Measurements from ENCODE around the gene ARID1B.

Gene ARID1B

DNA sequence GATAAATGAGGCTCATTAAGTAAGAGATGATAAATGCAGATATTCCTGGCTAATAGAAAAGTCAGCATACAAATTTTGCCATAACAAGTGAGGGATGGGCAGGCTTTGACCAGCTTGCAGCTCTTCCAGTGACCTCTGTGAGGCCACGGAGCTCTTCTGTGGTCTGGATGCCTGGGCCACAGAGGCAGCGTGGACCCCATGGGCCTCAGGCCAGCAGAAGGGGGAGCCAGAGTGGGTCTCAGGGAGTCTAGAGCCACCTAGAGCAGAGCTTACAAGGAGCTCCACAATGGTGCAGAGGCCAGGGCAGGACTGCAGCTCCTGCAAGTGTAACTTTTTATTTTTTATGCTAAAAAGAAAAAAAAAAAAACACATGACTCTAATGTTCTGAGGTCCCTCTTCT lies 165.1 kb downstream of the ARID1B start:
- Histone ChIP-seq H3K36me3 (ENCODE audit: control insufficient read depth in 2 of 2, insufficient read depth in 1 of 2, low read length in 2 of 2) (no peaks in the 10 kb centered on the region), H3K4me3 (ENCODE audit: low read depth, low read length) (no peak overlapping the region), H3K4me1 (ENCODE audit: control insufficient read depth, insufficient read depth, low read length) (peaks cover 22% of the 10 kb centered on the region), H3K9me3 (ENCODE audit: control insufficient read depth, insufficient read depth, low read depth, low read length) (no peaks in the 10 kb centered on the region), H3K27ac (ENCODE audit: extremely low read depth, low read depth, low read length) (no peak overlapping the region)
- CTCF ChIA-PET, result interaction anchor here (0.6 to 4.0 kb wide), 17 partner anchors 8 to 330 kb away, joined by 3 to 21 read pairs (median 4); no protein-coding TSS in a partner anchor
- no peak for TF ChIP-seq ZNF548 (tag by site-specific recombination; IDR thresholded peaks at IDR 0.05)
- TF ChIP-seq, protein P1, sequence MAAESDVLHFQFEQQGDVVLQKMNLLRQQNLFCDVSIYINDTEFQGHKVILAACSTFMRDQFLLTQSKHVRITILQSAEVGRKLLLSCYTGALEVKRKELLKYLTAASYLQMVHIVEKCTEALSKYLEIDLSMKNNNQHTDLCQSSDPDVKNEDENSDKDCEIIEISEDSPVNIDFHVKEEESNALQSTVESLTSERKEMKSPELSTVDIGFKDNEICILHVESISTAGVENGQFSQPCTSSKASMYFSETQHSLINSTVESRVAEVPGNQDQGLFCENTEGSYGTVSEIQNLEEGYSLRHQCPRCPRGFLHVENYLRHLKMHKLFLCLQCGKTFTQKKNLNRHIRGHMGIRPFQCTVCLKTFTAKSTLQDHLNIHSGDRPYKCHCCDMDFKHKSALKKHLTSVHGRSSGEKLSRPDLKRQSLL (tag by site-specific recombination; IDR thresholded peaks at IDR 0.05), result peak; percentile 88
- TF ChIP-seq, protein P2, sequence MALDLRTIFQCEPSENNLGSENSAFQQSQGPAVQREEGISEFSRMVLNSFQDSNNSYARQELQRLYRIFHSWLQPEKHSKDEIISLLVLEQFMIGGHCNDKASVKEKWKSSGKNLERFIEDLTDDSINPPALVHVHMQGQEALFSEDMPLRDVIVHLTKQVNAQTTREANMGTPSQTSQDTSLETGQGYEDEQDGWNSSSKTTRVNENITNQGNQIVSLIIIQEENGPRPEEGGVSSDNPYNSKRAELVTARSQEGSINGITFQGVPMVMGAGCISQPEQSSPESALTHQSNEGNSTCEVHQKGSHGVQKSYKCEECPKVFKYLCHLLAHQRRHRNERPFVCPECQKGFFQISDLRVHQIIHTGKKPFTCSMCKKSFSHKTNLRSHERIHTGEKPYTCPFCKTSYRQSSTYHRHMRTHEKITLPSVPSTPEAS (tag by site-specific recombination; IDR thresholded peaks at IDR 0.05), result no peak
- no peak for TF ChIP-seq ZNF221 (tag by site-specific recombination; IDR thresholded peaks at IDR 0.05; ENCODE audit: borderline replicate concordance)
- TF ChIP-seq, protein P3, sequence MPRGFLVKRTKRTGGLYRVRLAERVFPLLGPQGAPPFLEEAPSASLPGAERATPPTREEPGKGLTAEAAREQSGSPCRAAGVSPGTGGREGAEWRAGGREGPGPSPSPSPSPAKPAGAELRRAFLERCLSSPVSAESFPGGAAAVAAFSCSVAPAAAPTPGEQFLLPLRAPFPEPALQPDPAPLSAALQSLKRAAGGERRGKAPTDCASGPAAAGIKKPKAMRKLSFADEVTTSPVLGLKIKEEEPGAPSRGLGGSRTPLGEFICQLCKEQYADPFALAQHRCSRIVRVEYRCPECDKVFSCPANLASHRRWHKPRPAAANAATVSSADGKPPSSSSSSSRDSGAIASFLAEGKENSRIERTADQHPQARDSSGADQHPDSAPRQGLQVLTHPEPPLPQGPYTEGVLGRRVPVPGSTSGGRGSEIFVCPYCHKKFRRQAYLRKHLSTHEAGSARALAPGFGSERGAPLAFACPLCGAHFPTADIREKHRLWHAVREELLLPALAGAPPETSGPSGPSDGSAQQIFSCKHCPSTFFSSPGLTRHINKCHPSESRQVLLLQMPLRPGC (tag by site-specific recombination; IDR thresholded peaks at IDR 0.05), result no peak
- no peak for TF ChIP-seq PRDM1 (tag by site-specific recombination; IDR thresholded peaks at IDR 0.05)
- POLR2A ChIA-PET, result interaction anchor here (0.9 kb wide), 1 partner anchor 80 kb away, joined by 3 read pairs; no protein-coding TSS in a partner anchor

DNA sequence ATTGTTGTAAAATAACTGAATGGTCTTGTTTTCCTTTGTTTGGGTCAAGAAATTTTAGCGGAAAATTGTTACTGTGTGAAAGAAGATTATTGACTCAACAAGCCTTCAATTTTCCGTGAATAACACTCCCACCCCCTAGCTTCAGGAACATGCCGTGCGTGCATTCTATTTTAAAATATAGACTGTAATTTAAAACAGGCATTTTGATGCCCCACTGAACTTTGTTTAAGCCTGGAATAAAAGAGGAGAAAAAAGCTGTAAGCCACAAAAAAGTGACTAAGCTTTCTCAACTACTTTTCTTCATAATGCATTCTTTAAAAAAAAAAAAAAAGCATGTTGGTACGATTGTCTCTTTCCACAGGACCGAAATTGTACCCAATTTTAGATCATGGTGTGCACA lies 166.0 kb downstream of the ARID1B start:
- Histone ChIP-seq H3K27ac (ENCODE audit: extremely low read depth, low read depth, low read length) (no peak overlapping the region), H3K36me3 (ENCODE audit: control insufficient read depth in 2 of 2, insufficient read depth in 1 of 2, low read length in 2 of 2) (no peaks in the 10 kb centered on the region), H3K9me3 (ENCODE audit: control insufficient read depth, insufficient read depth, low read depth, low read length) (no peaks in the 10 kb centered on the region), H3K4me1 (ENCODE audit: control insufficient read depth, insufficient read depth, low read length) (peaks cover 13% of the 10 kb centered on the region), H3K4me3 (ENCODE audit: low read depth, low read length) (no peak overlapping the region)
- TF ChIP-seq GLIS2 (tag by site-specific recombination; IDR thresholded peaks at IDR 0.05), result no peak
- TF ChIP-seq, protein P4, sequence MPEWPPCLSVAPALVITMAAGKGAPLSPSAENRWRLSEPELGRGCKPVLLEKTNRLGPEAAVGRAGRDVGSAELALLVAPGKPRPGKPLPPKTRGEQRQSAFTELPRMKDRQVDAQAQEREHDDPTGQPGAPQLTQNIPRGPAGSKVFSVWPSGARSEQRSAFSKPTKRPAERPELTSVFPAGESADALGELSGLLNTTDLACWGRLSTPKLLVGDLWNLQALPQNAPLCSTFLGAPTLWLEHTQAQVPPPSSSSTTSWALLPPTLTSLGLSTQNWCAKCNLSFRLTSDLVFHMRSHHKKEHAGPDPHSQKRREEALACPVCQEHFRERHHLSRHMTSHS (tag by site-specific recombination; IDR thresholded peaks at IDR 0.05), result no peak
- TF ChIP-seq, protein P5, sequence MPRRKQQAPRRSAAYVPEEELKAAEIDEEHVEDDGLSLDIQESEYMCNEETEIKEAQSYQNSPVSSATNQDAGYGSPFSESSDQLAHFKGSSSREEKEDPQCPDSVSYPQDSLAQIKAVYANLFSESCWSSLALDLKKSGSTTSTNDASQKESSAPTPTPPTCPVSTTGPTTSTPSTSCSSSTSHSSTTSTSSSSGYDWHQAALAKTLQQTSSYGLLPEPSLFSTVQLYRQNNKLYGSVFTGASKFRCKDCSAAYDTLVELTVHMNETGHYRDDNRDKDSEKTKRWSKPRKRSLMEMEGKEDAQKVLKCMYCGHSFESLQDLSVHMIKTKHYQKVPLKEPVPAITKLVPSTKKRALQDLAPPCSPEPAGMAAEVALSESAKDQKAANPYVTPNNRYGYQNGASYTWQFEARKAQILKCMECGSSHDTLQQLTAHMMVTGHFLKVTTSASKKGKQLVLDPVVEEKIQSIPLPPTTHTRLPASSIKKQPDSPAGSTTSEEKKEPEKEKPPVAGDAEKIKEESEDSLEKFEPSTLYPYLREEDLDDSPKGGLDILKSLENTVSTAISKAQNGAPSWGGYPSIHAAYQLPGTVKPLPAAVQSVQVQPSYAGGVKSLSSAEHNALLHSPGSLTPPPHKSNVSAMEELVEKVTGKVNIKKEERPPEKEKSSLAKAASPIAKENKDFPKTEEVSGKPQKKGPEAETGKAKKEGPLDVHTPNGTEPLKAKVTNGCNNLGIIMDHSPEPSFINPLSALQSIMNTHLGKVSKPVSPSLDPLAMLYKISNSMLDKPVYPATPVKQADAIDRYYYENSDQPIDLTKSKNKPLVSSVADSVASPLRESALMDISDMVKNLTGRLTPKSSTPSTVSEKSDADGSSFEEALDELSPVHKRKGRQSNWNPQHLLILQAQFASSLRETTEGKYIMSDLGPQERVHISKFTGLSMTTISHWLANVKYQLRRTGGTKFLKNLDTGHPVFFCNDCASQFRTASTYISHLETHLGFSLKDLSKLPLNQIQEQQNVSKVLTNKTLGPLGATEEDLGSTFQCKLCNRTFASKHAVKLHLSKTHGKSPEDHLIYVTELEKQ (tag by site-specific recombination; IDR thresholded peaks at IDR 0.05; ENCODE audit: borderline replicate concordance), result no peak
- TF ChIP-seq ZNF114 (tag by site-specific recombination; IDR thresholded peaks at IDR 0.05), result no peak
- no peak for TF ChIP-seq ZNF266 (tag by site-specific recombination; IDR thresholded peaks at IDR 0.05; ENCODE audit: low read depth)
- no peak for TF ChIP-seq RBAK (tag by site-specific recombination; IDR thresholded peaks at IDR 0.05)
- TF ChIP-seq ZFHX2 (tag by site-specific recombination; conservative IDR thresholded peaks at IDR 0.05), result no peak
- ChIA-PET POLR2A (no interaction called here), CTCF (interaction anchor here (0.6 to 4.0 kb wide), 18 partner anchors 10 to 520 kb away, joined by 3 to 21 read pairs (median 3); no protein-coding TSS in a partner anchor)

All from HEK293 (cell line).